IMR-90 (cell line): ENCODE results near the gene DDN. TPM values are rescaled to one million over a fixed set of nuclear protein-coding genes. Genes with fewer than 3 reads are reported as not detected.

Source experiments
- ATAC-seq: fragments of 200-7000 bp; cut with Tn5 transposase; 2 replicates; pipeline ENCODE4 v1.9.1; 2020; ENCODE audit warnings: low read depth, mild to moderate bottlenecking, moderate library complexity
- BruUV-seq: library from RNA; stranded (reverse); fragments of 400-500 nt; replicated peaks from 2 replicates; lab custom pipeline; 2021; lab: Mats Ljungman, UMichigan
- CTCF ChIA-PET: fragments of 300-600 bp; formaldehyde crosslinking; extraction: SDS; loops from one replicate; lab custom pipeline; 2021; ENCODE audit warnings: antibody characterized with exemption; lab: Yijun Ruan, JAX
- POLR2A ChIA-PET: fragments of 300-600 bp; sonication (Branson Sonifier 250); formaldehyde crosslinking; loops from one replicate; lab custom pipeline; 2022; ENCODE audit warnings: antibody characterized with exemption; ENCODE audit not compliant: unreplicated experiment; lab: Charles Lee
- DNase-seq: peaks from one replicate; pipeline ENCODE4 v3.0.0; 2013
- H2AFZ ChIP-seq: replicated peaks from 2 replicates; pipeline ENCODE3; 2013; ENCODE audit warnings: low read length, mild to moderate bottlenecking; ENCODE audit not compliant: poor library complexity
- H2AK5ac ChIP-seq: 2 replicates; pipeline ENCODE4 v1.6.1; 2013; ENCODE audit warnings: low read depth, low read length, inconsistent platforms
- H2AK9ac ChIP-seq: replicated peaks from 2 replicates; pipeline ENCODE3; 2013; ENCODE audit warnings: mild to moderate bottlenecking, low read depth, low read length, moderate library complexity; ENCODE audit not compliant: poor library complexity
- H2BK120ac ChIP-seq: 2 replicates; pipeline ENCODE4 v1.6.1; 2013; ENCODE audit warnings: low read depth, low read length, inconsistent platforms
- H2BK15ac ChIP-seq: 3 replicates; pipeline ENCODE4 v1.6.1; 2013; ENCODE audit warnings: low read depth, low read length, inconsistent platforms
- H2BK20ac ChIP-seq: 2 replicates; pipeline ENCODE4 v1.6.1; 2013; ENCODE audit warnings: low read depth, mild to moderate bottlenecking, inconsistent platforms, low read length, moderate library complexity
- H2BK5ac ChIP-seq: 2 replicates; pipeline ENCODE4 v1.6.1; 2013; ENCODE audit warnings: mild to moderate bottlenecking, low read depth, low read length, inconsistent platforms; ENCODE audit not compliant: poor library complexity, severe bottlenecking
- H3K14ac ChIP-seq: replicated peaks from 2 replicates; pipeline ENCODE4 v1.6.1; 2013; ENCODE audit warnings: low read depth, low read length, inconsistent platforms
- H3K18ac ChIP-seq: 2 replicates; pipeline ENCODE4 v1.6.1; 2013; ENCODE audit warnings: low read depth, low read length, control low read depth
- H3K23ac ChIP-seq: 2 replicates; pipeline ENCODE4 v1.6.1; 2013; ENCODE audit warnings: low read depth, low read length, inconsistent platforms
- H3K27ac ChIP-seq: 2 replicates; pipeline ENCODE4 v1.5.1; 2013; ENCODE audit warnings: mild to moderate bottlenecking, control low read depth, low read length; ENCODE audit not compliant: insufficient read depth
- H3K27me3 ChIP-seq: 2 replicates; pipeline ENCODE4 v1.6.1; 2013; ENCODE audit warnings: low read length; ENCODE audit not compliant: control insufficient read depth, insufficient read depth
- H3K36me3 ChIP-seq: 2 replicates; pipeline ENCODE4 v1.6.1; 2013; ENCODE audit warnings: low read length, mixed read lengths; ENCODE audit not compliant: control insufficient read depth, insufficient read depth
- H3K4ac ChIP-seq: 2 replicates; pipeline ENCODE4 v1.6.1; 2013; ENCODE audit warnings: low read depth, low read length, inconsistent platforms
- H3K4me1 ChIP-seq: 2 replicates; pipeline ENCODE4 v1.6.1; 2013; ENCODE audit warnings: low read length, mixed read lengths; ENCODE audit not compliant: control insufficient read depth, insufficient read depth
- H3K4me2 ChIP-seq: 2 replicates; pipeline ENCODE4 v1.6.1; 2013; ENCODE audit warnings: low read depth, mild to moderate bottlenecking, control low read depth, low read length, moderate library complexity
- H3K4me3 ChIP-seq: 2 replicates; pipeline ENCODE4 v1.5.1; 2013; ENCODE audit warnings: low read depth, mild to moderate bottlenecking, control low read depth, low read length, moderate library complexity; ENCODE audit not compliant: insufficient read depth
- H3K56ac ChIP-seq: 2 replicates; pipeline ENCODE4 v1.6.1; 2013; ENCODE audit warnings: low read length, inconsistent platforms; ENCODE audit not compliant: insufficient read depth; ENCODE audit errors: extremely low read depth
- H3K79me1 ChIP-seq, 2 experiments: 2 replicates each; pipeline ENCODE4 v1.6.1; 2013; ENCODE audit warnings: low read length in 2 of 2, inconsistent platforms in 1 of 2, low read depth in 1 of 2
- H3K9ac ChIP-seq: 2 replicates; pipeline ENCODE4 v1.6.1; 2013; ENCODE audit warnings: low read depth, low read length, control low read depth
- H3K9me1 ChIP-seq: 2 replicates; pipeline ENCODE4 v1.6.1; 2013; ENCODE audit warnings: low read length, inconsistent platforms; ENCODE audit not compliant: insufficient read depth
- H3K9me3 ChIP-seq: 2 replicates; pipeline ENCODE4 v1.6.1; 2013; ENCODE audit warnings: low read length; ENCODE audit not compliant: control insufficient read depth, insufficient read depth
- H4K20me1 ChIP-seq: 2 replicates; pipeline ENCODE4 v1.6.1; 2013; ENCODE audit warnings: low read length, inconsistent platforms; ENCODE audit not compliant: insufficient read depth
- H4K5ac ChIP-seq: 2 replicates; pipeline ENCODE4 v1.6.1; 2013; ENCODE audit warnings: mild to moderate bottlenecking, low read depth, low read length, control low read depth
- H4K8ac ChIP-seq, 2 experiments: 2 replicates each; pipeline ENCODE4 v1.6.1; 2013; ENCODE audit warnings: low read depth in 2 of 2, low read length in 2 of 2, control low read depth in 1 of 2, inconsistent platforms in 1 of 2
- H4K91ac ChIP-seq: 2 replicates; pipeline ENCODE4 v1.6.1; 2013; ENCODE audit warnings: low read depth, low read length, inconsistent platforms; ENCODE audit not compliant: insufficient read depth
- BHLHE40 ChIP-seq: fragments of 150-350 bp; IDR thresholded peaks from 2 replicates; pipeline ENCODE4 v1.6.1; 2016; ENCODE audit warnings: mild to moderate bottlenecking, low read depth, low read length
- CTCF ChIP-seq: conservative IDR thresholded peaks from 2 replicates; pipeline ENCODE4 v1.5.1; 2012; ENCODE audit warnings: mild to moderate bottlenecking, low read depth, low read length, improper control_type of control experiment
- FOS ChIP-seq: fragments of 150-350 bp; IDR thresholded peaks from 2 replicates; pipeline ENCODE4 v1.6.1; 2016; ENCODE audit warnings: low read depth, low read length
- MAFK ChIP-seq: IDR thresholded peaks from 2 replicates; pipeline ENCODE4 v1.6.1; 2012; ENCODE audit warnings: low read depth, low read length, improper control_type of control experiment
- MAZ ChIP-seq: IDR thresholded peaks from 2 replicates; pipeline ENCODE4 v1.6.1; 2012; ENCODE audit warnings: low read depth, mild to moderate bottlenecking, low read length, improper control_type of control experiment, moderate library complexity, borderline replicate concordance
- MXI1 ChIP-seq: IDR thresholded peaks from 2 replicates; pipeline ENCODE4 v1.6.1; 2012; ENCODE audit warnings: low read depth, mild to moderate bottlenecking, low read length, moderate library complexity, borderline replicate concordance
- POLR2A ChIP-seq: IDR thresholded peaks from 2 replicates; pipeline ENCODE4 v1.6.1; 2012; ENCODE audit warnings: mild to moderate bottlenecking, low read depth, low read length
- RAD21 ChIP-seq: IDR thresholded peaks from 2 replicates; pipeline ENCODE4 v1.6.1; 2012; ENCODE audit warnings: low read length, improper control_type of control experiment
- RCOR1 ChIP-seq: IDR thresholded peaks from 2 replicates; pipeline ENCODE4 v1.6.1; 2012; ENCODE audit warnings: mild to moderate bottlenecking, low read length, improper control_type of control experiment; ENCODE audit not compliant: insufficient replicate concordance
- RFX5 ChIP-seq: IDR thresholded peaks from 2 replicates; pipeline ENCODE4 v1.8.0; 2012; ENCODE audit warnings: low read depth, mild to moderate bottlenecking, low read length, moderate library complexity
- SMC3 ChIP-seq: fragments of 150-350 bp; IDR thresholded peaks from 2 replicates; pipeline ENCODE4 v1.6.1; 2016; ENCODE audit warnings: low read depth, mild to moderate bottlenecking, antibody characterized with exemption, low read length, moderate library complexity
- WGBS, 2 experiments: methylation state at CpG; one replicate each; pipeline versions ENCODE4 v1.1.5 to v1.1.7; 2013; ENCODE audit warnings: missing lambda C conversion rate in 2 of 2; ENCODE audit not compliant: insufficient read length in 1 of 2; ENCODE audit errors: extremely low coverage in 2 of 2; 5-methylcytosine and 5-hydroxymethylcytosine counted together
- dilution Hi-C: fragments of 300-500 bp; cut with HindIII; formaldehyde crosslinking; loops from one replicate; pipeline ENCODE4 v1.14.3; 2018; ENCODE audit warnings: low sequenced_read_pairs; ENCODE audit not compliant: unreplicated experiment
- in situ Hi-C: fragments of 300-500 bp; cut with MboI; formaldehyde crosslinking; loops from 3 replicates; pipeline ENCODE4 v1.14.3; 2019; ENCODE audit warnings: low sequenced_read_pairs, inconsistent platforms, mixed read lengths
- intact Hi-C: fragments of 100-400 bp; cut with micrococcal nuclease; formaldehyde crosslinking; loops from 2 replicates; pipeline ENCODE4 v1.10.0; 2022
- polyA plus RNA-seq, 3 experiments: library from polyadenylated mRNA; depleted of rRNA; stranded (reverse); fragments of >200 nt; gene quantifications; 2 replicates each; pipeline ENCODE4 v1.2.3, GENCODE V29; 2012; ENCODE audit warnings: low replicate concordance in 1 of 3
- total RNA-seq: library from RNA; depleted of rRNA; stranded (reverse); fragments of >200 nt; gene quantifications from 2 replicates; pipeline ENCODE4 v1.2.3, GENCODE V29; 2012
- TF ChIP-seq, protein P1 (sequence below): fragments of 150-350 bp; IDR thresholded peaks from 2 replicates; pipeline ENCODE4 v1.6.1; 2016; ENCODE audit warnings: low read depth, mild to moderate bottlenecking, low read length, moderate library complexity, borderline replicate concordance

Gene DDN
- total and polyA plus RNA-seq, 2 of the 4 experiments (the other 2 are of a cell fraction): 0.18 to 0.21 TPM

DNA sequence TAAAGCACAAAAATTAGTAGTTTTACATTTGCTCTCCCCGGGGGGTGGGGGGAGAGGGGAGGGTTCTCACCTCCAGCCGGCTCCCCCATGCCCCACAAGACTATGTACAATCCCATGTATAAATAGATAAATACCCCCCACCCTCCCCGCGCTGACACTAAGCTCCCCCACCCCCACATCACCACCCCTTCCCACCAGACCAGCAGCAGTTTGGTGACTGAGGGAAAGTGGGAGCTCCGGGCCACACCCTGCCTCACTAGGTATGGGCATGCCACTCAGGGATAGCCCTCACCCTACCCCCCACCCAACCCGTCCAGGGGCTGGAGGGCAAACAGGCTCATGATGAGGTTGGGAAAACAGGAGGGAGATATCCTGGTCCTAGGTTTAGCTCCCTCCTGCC, 21.3 kb upstream of the DDN start:
- H2BK5ac ChIP-seq: no peak overlapping the region
- ChIA-PET POLR2A (no interaction called here), CTCF (interaction anchor here (0.6 to 1.3 kb wide), 3 partner anchors 15 to 215 kb away, joined by 3 read pairs; no protein-coding TSS in a partner anchor)
- no peak overlapping the region for H4K5ac ChIP-seq
- no peak overlapping the region for H3K4me2 ChIP-seq
- no TSS peak for BruUV-seq
- no peak overlapping the region for H3K23ac ChIP-seq
- H3K14ac ChIP-seq: no peak overlapping the region
- no peak for ATAC-seq
- peaks cover 3% of the 10 kb centered on the region for H3K4me1 ChIP-seq
- no peak overlapping the region for H3K27ac ChIP-seq
- H3K79me1 ChIP-seq: peaks cover 28 to 40% of the 10 kb centered on the region in 2 experiments
- no peak overlapping the region for H2AFZ ChIP-seq
- H2AK9ac ChIP-seq: no peak overlapping the region
- no peak overlapping the region for H2BK15ac ChIP-seq
- no peak overlapping the region for H3K9ac ChIP-seq
- no peak overlapping the region for H2BK20ac ChIP-seq
- no peak overlapping the region for H4K91ac ChIP-seq
- WGBS, 2 experiments: no CpG with 5 or more reads among the region's 6 CpGs
- no peaks in the 10 kb centered on the region for H3K9me3 ChIP-seq
- no peaks in the 10 kb centered on the region for H4K20me1 ChIP-seq
- in situ Hi-C loops: no loop called here
- H3K36me3 ChIP-seq: peaks cover 38% of the 10 kb centered on the region
- H2BK120ac ChIP-seq: no peak overlapping the region
- H3K18ac ChIP-seq: no peak overlapping the region
- no peak overlapping the region for H2AK5ac ChIP-seq
- intact Hi-C loops: no loop called here
- no peaks in the 10 kb centered on the region for H3K9me1 ChIP-seq
- no peak overlapping the region for H3K4ac ChIP-seq
- no peak overlapping the region for H3K4me3 ChIP-seq
- H3K27me3 ChIP-seq: no peaks in the 10 kb centered on the region
- H4K8ac ChIP-seq: no peak overlapping the region
- dilution Hi-C loops: no loop called here
- no peak for DNase-seq
- TF ChIP-seq MAZ (no peak), MXI1 (no peak), SMC3 (no peak), RCOR1 (no peak), MAFK (no peak), RFX5 (no peak), FOS (no peak), RAD21 (no peak), BHLHE40 (no peak), CTCF (no peak), POLR2A (no peak)
- TF ChIP-seq, protein P1, sequence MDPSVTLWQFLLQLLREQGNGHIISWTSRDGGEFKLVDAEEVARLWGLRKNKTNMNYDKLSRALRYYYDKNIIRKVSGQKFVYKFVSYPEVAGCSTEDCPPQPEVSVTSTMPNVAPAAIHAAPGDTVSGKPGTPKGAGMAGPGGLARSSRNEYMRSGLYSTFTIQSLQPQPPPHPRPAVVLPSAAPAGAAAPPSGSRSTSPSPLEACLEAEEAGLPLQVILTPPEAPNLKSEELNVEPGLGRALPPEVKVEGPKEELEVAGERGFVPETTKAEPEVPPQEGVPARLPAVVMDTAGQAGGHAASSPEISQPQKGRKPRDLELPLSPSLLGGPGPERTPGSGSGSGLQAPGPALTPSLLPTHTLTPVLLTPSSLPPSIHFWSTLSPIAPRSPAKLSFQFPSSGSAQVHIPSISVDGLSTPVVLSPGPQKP: no peak
- H3K56ac ChIP-seq: no peak overlapping the region
